D721Med (cell line): ENCODE measurements around the gene PUS3.

ENCODE experiments used
- DNase-seq: peaks from one replicate; pipeline ENCODE4 v3.0.0; 2011; ENCODE audit warnings: low spot score; ENCODE audit not compliant: insufficient read length
- FAIRE-seq: peaks from 2 replicates; lab custom pipeline; 2011; peaks lifted over from hg19 to GRCh38; lab: Jason Lieb, UNC
- TF ChIP-seq, protein P1 (sequence below): IDR thresholded peaks from 2 replicates; pipeline ENCODE4 v1.5.1; 2012; ENCODE audit warnings: mild to moderate bottlenecking, control low read depth; ENCODE audit not compliant: insufficient read depth; ENCODE audit errors: missing control alignments

Gene PUS3

DNA sequence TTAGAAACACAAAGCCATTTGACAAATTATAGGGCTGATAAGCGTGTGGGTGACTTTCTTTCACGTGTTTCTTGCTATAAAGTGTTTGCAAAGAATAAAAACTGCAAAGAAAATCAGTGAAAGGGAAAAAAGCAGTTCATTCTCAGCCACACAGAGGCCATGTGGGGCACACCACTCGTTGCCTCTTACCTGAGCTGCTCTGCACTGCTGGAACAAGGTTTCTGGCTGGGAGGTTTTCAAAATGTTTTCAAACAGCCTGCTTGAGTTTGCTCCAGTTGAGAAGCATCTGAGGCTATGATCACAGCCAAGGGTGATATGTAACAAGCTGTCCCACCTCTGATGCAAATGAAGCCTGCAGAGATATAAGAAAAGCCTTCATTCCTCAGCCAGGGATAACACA lies 28.1 kb upstream of the PUS3 start:
- DNase-seq: no peak
- TF ChIP-seq, protein P1, sequence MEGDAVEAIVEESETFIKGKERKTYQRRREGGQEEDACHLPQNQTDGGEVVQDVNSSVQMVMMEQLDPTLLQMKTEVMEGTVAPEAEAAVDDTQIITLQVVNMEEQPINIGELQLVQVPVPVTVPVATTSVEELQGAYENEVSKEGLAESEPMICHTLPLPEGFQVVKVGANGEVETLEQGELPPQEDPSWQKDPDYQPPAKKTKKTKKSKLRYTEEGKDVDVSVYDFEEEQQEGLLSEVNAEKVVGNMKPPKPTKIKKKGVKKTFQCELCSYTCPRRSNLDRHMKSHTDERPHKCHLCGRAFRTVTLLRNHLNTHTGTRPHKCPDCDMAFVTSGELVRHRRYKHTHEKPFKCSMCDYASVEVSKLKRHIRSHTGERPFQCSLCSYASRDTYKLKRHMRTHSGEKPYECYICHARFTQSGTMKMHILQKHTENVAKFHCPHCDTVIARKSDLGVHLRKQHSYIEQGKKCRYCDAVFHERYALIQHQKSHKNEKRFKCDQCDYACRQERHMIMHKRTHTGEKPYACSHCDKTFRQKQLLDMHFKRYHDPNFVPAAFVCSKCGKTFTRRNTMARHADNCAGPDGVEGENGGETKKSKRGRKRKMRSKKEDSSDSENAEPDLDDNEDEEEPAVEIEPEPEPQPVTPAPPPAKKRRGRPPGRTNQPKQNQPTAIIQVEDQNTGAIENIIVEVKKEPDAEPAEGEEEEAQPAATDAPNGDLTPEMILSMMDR: no peak
- no peak for FAIRE-seq

DNA sequence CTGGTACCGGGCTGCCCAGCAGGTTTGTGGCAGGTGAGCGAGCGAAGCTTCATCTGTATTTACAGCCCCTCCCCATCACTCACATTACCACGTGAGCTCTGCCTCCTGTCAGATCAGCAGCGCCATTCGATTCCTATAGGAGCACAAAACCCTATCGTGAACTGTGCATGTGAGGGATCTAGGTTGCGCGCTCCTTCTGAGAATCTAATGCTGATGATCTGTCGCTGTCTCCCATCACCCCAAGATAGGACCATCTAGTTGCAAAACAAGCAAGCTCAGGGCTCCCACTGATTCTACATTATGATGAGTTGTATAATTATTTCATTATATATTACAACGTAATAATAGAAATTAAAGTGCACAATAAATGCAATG lies 27.1 kb upstream of the PUS3 start:
- FAIRE-seq (no peak), DNase-seq (no peak)
- TF ChIP-seq, protein P1: no peak

DNA sequence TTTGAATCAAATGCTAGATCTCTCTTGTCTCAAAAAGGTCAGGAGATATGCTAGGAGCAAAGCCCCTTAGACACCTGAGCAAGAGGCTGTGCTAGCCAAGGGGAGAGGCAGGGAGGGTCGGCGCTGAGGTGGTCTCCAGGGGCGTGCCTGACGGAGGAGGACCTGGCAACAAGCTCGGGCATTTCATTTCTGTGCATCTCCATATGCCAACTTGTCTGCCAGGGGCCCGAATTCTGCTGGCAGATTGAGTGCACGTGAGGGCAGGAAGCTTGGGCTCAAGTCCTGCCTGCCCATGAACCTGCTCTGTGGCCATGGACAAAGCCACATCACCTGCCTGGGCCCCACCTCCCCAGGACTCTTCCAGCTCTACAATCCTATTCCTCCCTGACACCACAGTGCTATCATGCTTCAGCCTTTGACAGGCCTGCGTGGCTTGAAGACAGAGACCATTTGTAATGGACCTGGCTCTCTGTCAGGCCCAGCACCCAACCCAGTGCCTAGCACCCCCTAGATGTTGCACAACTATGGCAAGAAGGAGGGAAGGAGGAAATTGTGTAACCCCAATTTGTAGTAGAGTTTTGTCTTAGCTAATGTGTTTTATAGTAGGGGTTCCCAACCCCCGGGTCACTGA lies 26.6 kb upstream of the PUS3 start:
- no peak for FAIRE-seq
- TF ChIP-seq, protein P1: no peak
- no peak for DNase-seq

DNA sequence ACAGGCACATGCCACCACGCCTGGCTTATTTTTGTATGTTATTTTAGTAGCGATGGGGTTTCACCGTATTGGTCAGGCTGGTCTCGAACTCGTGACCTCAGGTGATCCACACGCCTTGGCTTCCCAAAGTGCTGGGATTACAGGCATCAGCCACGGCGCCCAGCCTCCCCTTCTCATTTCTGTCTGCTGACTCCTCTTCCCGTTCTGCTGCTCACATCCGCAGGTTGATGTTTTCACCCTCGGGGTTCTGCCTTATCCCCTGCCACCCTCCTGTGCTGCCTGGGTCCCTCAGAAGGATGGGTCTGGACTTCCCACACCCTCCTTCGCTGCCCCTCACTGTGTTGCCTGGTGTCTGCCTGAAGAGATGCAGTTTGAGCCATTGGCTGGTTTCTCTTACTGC lies 23.7 kb upstream of the PUS3 start:
- TF ChIP-seq, protein P1: no peak
- FAIRE-seq: no peak

DNA sequence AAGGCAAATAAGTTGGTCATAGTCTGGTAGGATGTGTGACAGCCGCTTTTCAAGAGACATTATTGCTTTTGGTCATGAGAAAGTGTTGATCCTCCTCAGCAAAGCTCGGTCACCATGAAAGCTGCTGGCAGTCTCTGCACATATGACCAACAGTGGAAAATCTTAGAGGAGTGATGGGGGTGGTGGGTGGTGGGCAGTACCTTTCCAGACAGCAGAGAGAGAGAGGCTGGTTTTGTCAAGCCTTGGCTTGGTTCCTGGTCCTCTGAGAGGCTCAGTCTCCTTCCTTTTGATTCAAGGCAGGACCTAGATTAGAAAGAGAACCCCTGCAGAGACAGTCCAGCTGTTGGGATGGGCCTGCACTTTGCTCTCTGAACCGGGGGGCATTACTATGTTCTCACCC lies 22.8 kb upstream of the PUS3 start:
- TF ChIP-seq, protein P1: no peak
- FAIRE-seq (no peak), DNase-seq (no peak)

More for the DNA sequence above, 23.7 kb upstream of the PUS3 start:
- no peak for DNase-seq

DNA sequence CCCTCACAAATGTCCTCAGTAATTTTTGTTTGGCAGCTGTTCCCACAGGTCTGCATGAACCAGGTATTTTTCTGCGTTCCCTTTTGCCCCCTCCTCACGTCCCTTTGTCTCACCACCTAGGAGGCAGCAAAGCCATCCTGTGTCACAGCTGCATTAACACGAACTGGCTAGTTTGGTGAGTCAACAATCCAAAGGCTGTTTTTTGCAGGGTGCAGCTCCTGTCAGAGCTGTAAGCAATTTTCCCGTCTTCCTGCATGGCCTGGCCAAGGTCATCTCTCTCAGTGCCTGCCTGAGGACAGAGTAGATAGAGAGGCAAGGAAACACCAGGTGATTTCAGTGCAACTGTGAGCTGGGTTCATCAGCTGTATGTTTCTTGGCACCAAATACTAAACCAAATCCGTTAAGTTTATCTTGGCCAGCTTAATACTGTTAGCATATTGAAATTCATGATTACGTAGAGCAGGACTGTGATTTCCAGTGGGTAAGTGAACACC lies 22.3 kb upstream of the PUS3 start:
- TF ChIP-seq, protein P1: no peak
- no peak for FAIRE-seq
- no peak for DNase-seq

DNA sequence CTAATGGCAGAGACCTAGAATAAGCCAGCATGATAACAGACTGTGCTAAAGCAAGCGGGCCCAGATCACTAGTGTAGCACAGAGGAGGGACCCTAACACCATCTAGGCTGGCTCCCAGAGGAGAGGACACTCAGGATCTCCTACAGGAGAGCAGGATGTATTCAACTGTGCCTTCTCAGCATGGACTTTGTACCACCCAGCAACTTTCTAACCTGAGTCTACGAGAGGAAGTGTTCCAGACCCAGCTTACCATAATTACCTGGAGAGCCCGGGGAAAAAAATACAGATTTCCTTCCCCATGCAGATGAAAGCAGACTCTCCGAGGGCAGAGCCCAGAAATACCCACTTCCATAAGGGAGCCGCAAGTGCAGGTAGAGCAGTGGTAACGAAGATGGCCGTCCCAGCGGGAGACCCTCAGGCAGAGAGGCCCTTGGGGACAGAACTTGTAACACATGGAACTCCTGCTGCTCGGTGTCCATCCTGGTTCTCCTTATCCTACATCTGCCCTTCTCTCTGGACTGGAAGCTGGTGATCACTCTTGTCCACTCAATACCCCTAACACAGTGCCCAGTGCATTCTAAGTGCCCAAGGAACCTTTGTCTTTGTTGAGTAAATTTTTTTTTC lies 21.5 kb upstream of the PUS3 start:
- TF ChIP-seq, protein P1: no peak
- FAIRE-seq (no peak), DNase-seq (no peak)
